ENCODE results near the gene EXOSC2. TPM values are rescaled to one million over a fixed set of nuclear protein-coding genes. Genes with fewer than 3 reads are reported as not detected.
"Not testable (repeated sequence)": the region's sequence is repeated elsewhere in the genome, so short reads cannot be mapped to it uniquely, and the experiment has no call there.

EXOSC2 gene
- total RNA-seq, 2 experiments from 2014 or later, result 96.4 to 101 TPM

GRCh38 chr9:130681769-130682420 is 11.7 kb upstream of the EXOSC2 start:
- Mint-ChIP-seq H3K4me1 (peaks cover 6% of the 10 kb centered on the region), H3K27me3 (peaks cover 20% of the 10 kb centered on the region), H3K9me3 (no peaks in the 10 kb centered on the region), H3K36me3 (no peaks in the 10 kb centered on the region), H3K27ac (no peak overlapping the region), H3K4me3 (peak overlapping the region; percentile 80)
- no peak for DNase-seq

GRCh38 chr9:130682421-130683121 is 11.0 kb upstream of the EXOSC2 start:
- DNase-seq, result no peak
- H3K4me3 Mint-ChIP-seq, result peak overlapping the region; percentile 80
- no peaks in the 10 kb centered on the region for H3K36me3 Mint-ChIP-seq
- no peaks in the 10 kb centered on the region for H3K9me3 Mint-ChIP-seq
- peak overlapping the region; percentile 1 for H3K27ac Mint-ChIP-seq
- H3K4me1 Mint-ChIP-seq, result peaks cover 6% of the 10 kb centered on the region
- peaks cover 20% of the 10 kb centered on the region for H3K27me3 Mint-ChIP-seq

GRCh38 chr9:130685104-130685503 is 8.5 kb upstream of the EXOSC2 start:
- peaks cover 14% of the 10 kb centered on the region for H3K27me3 Mint-ChIP-seq
- no peak overlapping the region for H3K4me3 Mint-ChIP-seq
- H3K4me1 Mint-ChIP-seq, result peaks cover 11% of the 10 kb centered on the region
- no peaks in the 10 kb centered on the region for H3K9me3 Mint-ChIP-seq
- no peak overlapping the region for H3K27ac Mint-ChIP-seq
- DNase-seq, result no peak
- no peaks in the 10 kb centered on the region for H3K36me3 Mint-ChIP-seq

- H3K27me3 Mint-ChIP-seq, DNase-seq, H3K9me3 Mint-ChIP-seq, H3K4me3 Mint-ChIP-seq, H3K27ac Mint-ChIP-seq, H3K36me3 Mint-ChIP-seq: not testable (repeated sequence)
- H3K4me1 Mint-ChIP-seq, result peaks cover 11% of the 10 kb centered on the region
Observed at GRCh38 chr9:130685945-130686344, 7.6 kb upstream of the EXOSC2 start.

DNA sequence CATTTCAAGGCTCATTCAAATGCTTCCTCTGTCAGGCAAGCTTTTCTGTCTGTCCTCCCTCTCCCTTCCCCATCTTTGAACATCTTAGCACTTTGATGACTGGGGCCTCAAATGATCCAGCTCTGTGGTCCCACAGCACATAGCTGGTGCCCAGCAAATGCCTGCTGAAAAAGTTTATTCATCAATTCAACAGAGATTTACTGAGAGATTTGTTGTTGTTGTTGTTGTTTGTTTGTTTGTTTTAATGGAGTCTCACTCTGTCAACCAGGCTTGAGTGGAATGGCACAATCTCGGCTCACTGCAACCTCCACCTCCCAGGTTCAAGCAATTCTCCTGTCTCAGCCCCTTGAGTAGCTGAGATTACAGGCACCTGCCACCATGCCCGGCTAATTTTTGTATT is 6.0 kb upstream of the EXOSC2 start:
- peaks cover 1% of the 10 kb centered on the region for H3K9me3 Mint-ChIP-seq
- peaks cover 3% of the 10 kb centered on the region for H3K36me3 Mint-ChIP-seq
- H3K4me1 Mint-ChIP-seq, result peaks cover 4% of the 10 kb centered on the region
- no peak overlapping the region for H3K27ac Mint-ChIP-seq
- H3K4me3 Mint-ChIP-seq, result no peak overlapping the region
- H3K27me3 Mint-ChIP-seq, result peaks cover 6% of the 10 kb centered on the region
- DNase-seq, result no peak

DNA sequence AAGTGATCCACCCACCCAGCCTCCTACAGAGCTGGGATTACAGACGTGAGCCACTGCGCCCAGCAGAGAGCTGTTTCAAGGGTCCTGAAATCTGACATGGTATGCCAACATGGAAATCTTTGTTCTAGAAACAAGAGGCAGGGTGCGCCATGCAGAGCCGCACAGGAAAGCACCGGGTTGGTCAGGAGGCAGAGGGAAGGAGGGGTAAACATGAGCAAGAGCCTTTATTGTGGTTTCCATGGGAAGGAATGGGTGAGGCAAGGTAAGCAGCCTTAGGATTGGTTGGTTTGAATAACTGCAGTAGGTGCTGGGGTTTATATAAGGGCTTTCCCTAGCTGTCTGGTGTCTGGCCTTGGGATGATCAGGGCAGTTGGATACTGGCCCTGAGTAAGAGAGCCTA is 5.5 kb upstream of the EXOSC2 start:
- no peak overlapping the region for H3K27ac Mint-ChIP-seq
- peaks cover 6% of the 10 kb centered on the region for H3K27me3 Mint-ChIP-seq
- H3K4me3 Mint-ChIP-seq, result no peak overlapping the region
- H3K36me3 Mint-ChIP-seq, result peaks cover 3% of the 10 kb centered on the region
- H3K4me1 Mint-ChIP-seq, result peaks cover 6% of the 10 kb centered on the region
- no peak for DNase-seq
- peaks cover 1% of the 10 kb centered on the region for H3K9me3 Mint-ChIP-seq

- Mint-ChIP-seq H3K27ac (no peak overlapping the region), H3K4me3 (no peak overlapping the region), H3K27me3 (peaks cover 4% of the 10 kb centered on the region), H3K4me1 (peaks cover 10% of the 10 kb centered on the region), H3K36me3 (peaks cover 8% of the 10 kb centered on the region), H3K9me3 (peaks cover 1% of the 10 kb centered on the region)
- no peak for DNase-seq
Observed at GRCh38 chr9:130689572-130689936, 4.0 kb upstream of the EXOSC2 start.

DNA sequence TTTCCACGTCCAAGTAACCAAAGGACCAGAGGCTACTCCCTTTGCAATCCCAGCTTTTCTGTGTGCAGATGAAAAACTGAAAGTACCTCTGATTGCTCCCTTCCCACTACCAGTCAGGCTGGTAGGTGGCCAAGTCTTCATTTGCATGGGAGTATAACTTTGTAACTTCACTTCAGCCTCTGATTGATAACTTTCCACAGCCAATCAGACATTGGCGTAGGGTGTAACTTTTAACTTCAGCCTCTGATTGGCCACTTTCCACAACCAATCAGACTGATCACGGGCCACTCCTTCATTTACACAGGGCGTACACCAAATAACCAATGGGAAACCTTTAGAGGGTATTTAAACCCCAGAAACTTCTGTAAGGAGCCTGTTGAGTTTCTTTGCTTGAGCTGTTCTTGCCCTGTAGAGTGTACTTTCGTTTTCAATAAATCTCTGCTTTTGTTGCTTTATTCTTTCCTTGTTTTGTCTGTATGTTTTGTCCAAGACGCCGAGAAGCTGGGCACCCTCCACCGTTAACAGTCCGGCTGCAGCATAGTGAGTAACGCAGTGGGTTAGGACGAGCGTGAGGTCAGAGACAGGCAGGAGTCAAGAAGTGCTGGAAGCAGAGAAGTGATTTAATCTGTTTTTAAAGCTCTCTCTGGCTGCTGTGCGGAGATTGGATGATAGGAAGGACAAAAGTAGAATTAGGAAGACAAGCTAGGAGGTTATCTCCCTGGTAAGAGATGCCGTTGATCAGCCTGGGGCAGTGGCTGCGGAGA is 3.5 kb upstream of the EXOSC2 start:
- Mint-ChIP-seq H3K36me3 (peaks cover 13% of the 10 kb centered on the region), H3K4me3 (no peak overlapping the region), H3K9me3 (peaks cover 1% of the 10 kb centered on the region), H3K4me1 (peaks cover 13% of the 10 kb centered on the region), H3K27me3 (peaks cover 4% of the 10 kb centered on the region), H3K27ac (no peak overlapping the region)
- no peak for DNase-seq

DNA sequence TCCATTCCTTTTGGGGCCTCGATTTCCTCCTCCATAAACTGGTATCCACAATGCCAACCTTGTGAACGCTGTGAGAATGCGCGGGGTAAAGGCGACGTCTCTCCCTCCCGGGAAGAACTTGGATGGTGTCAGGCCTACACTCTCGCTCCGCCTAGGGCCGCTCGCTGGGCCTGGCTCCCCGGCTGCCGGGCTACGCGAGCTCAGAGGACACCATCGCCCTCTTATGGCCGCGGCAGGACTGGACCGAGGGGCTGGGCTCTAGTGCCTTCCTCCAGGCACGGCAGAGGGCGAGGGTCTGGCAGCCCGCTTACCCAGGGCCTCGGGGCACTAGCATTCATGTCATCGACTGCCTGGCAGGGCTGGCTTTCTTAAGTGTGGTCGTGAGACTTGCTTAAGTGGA is 1.3 kb upstream of the EXOSC2 start:
- Mint-ChIP-seq H3K9me3 (peaks cover 1% of the 10 kb centered on the region), H3K27me3 (peaks cover 4% of the 10 kb centered on the region), H3K36me3 (peaks cover 31% of the 10 kb centered on the region), H3K27ac (peak overlapping the region; percentile 14), H3K4me1 (peaks cover 25% of the 10 kb centered on the region), H3K4me3 (peak overlapping the region; percentile 96)
- DNase-seq, result peak; percentile 40

DNA sequence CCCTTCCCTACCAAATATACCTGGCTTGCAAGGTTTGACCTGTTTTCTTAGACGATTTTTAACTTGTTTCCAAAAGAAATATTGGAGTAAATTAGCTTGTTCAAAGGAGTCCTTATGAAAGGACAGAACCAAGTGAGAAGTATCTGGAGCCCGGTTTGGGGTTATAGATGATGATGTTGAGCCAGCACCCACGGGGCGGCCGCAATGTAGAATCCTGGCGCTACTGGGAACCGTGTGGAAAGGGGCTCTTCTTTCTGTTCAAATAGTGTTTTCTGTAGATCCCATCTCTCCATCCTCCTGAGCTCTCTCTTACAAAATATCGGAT is 517 bp upstream of the EXOSC2 start:
- Mint-ChIP-seq H3K4me1 (peaks cover 26% of the 10 kb centered on the region), H3K27ac (peak overlapping the region; percentile 88), H3K4me3 (peak overlapping the region; percentile 96), H3K27me3 (peaks cover 2% of the 10 kb centered on the region), H3K9me3 (peaks cover 1% of the 10 kb centered on the region), H3K36me3 (peaks cover 33% of the 10 kb centered on the region)
- DNase-seq, result no peak

- H3K4me3 Mint-ChIP-seq, result peak overlapping the region; percentile 96
- peaks cover 28% of the 10 kb centered on the region for H3K4me1 Mint-ChIP-seq
- no peaks in the 10 kb centered on the region for H3K27me3 Mint-ChIP-seq
- H3K9me3 Mint-ChIP-seq, result peaks cover 1% of the 10 kb centered on the region
- peak overlapping the region; percentile 96 for H3K27ac Mint-ChIP-seq
- peaks cover 36% of the 10 kb centered on the region for H3K36me3 Mint-ChIP-seq
- no peak for DNase-seq
Observed at GRCh38 chr9:130694205-130694604, 625 bp downstream of the EXOSC2 start.

DNA sequence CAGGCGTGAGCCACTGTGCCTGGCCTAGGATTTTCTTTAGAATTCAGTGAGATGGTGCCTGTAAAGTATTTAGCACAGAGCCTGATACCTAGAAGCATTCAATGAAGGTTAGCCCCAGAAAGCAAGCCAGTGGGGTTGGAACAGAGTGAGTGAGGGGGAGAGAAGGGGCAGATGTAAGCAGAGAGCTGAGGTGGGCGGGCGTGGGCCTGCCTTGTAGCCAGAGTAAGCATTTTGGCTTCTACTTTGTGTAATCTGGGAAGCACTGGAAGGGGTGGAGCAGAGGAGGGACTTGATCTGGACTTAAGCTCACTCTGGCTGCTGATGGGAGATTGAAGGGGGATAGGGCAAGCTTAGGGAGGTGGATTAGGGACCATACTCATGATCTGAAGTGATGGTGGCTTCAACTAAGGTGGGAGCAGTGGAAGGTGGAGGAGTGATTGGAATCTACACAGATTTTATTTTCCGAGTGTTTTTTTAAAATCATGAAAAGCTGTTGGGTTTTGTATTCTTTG is 2.6 kb downstream of the EXOSC2 start:
- Mint-ChIP-seq H3K27me3 (no peaks in the 10 kb centered on the region), H3K36me3 (peaks cover 36% of the 10 kb centered on the region), H3K9me3 (peaks cover 1% of the 10 kb centered on the region), H3K4me3 (peak overlapping the region; percentile 19), H3K4me1 (peaks cover 28% of the 10 kb centered on the region), H3K27ac (no peak overlapping the region)
- DNase-seq, result no peak

DNA sequence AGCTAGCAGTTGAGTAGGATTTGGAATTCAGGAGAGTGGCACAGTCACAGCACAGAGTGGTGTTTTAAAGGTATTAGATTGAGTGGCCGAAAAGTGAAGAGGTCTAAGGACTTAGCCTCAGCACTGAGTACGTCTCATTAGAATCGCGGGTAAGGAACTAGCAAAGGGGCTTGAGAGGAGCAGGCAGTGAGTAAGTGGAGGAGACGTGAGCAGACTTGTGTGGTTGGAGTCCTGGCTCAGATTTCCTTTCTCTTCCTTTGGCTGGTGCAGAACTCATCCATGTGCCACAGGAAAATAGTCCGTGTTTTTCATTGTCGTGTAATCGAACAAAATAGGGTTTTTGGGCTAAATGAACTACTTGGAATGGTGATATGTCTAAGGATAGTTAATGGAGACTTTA is 3.4 kb downstream of the EXOSC2 start:
- DNase-seq, result no peak
- Mint-ChIP-seq H3K27ac (no peak overlapping the region), H3K4me3 (no peak overlapping the region), H3K9me3 (peaks cover 1% of the 10 kb centered on the region), H3K36me3 (peaks cover 37% of the 10 kb centered on the region), H3K27me3 (no peaks in the 10 kb centered on the region), H3K4me1 (peaks cover 28% of the 10 kb centered on the region)

GRCh38 chr9:130698514-130698913 is 4.9 kb downstream of the EXOSC2 start:
- peaks cover 23% of the 10 kb centered on the region for H3K4me1 Mint-ChIP-seq
- H3K9me3 Mint-ChIP-seq, result no peaks in the 10 kb centered on the region
- no peaks in the 10 kb centered on the region for H3K27me3 Mint-ChIP-seq
- no peak overlapping the region for H3K4me3 Mint-ChIP-seq
- peaks cover 45% of the 10 kb centered on the region for H3K36me3 Mint-ChIP-seq
- H3K27ac Mint-ChIP-seq, result no peak overlapping the region
- no peak for DNase-seq

DNA sequence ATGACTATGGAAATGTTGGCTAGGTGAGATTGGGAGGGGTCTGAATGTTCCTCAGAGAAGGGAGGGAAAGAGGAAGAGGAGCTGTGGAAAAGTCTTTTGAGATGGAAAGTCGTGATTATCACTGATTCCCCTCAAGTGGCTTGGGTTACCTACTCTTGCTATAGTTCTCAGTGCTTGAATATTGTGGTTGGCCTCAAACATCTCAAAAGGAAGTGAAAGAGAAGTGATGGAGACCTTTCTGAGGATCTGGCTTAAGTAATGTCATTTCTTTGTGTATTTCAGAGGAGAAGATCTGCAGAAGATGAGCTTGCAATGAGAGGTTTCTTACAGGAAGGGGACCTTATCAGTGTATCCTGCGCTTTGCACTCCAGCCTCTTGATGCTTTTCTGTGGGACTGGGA is 5.5 kb downstream of the EXOSC2 start:
- no peak for DNase-seq
- Mint-ChIP-seq H3K36me3 (peaks cover 49% of the 10 kb centered on the region), H3K9me3 (no peaks in the 10 kb centered on the region), H3K27me3 (no peaks in the 10 kb centered on the region), H3K27ac (no peak overlapping the region), H3K4me1 (peaks cover 23% of the 10 kb centered on the region), H3K4me3 (no peak overlapping the region)
